Ascending aorta (tissue), 2 donors: ENCODE measurements around the gene OTOP1. TPM values are rescaled to one million over a fixed set of nuclear protein-coding genes. Genes with fewer than 3 reads are reported as not detected.
"Not testable (repeated sequence)": the region's sequence is repeated elsewhere in the genome, so short reads cannot be mapped to it uniquely, and the experiment has no call there.

Experiments
- DNase-seq, 2 donors: peaks; one replicate each; pipeline ENCODE4 v3.0.0-alpha.2; 2019; ENCODE audit warnings: low spot score in 2 of 2
- H3K27ac ChIP-seq, 2 donors: fragments of 200-600 bp; sonication (generic); one replicate each; pipeline ENCODE4 v1.5.1; 2016 to 2017; ENCODE audit warnings: mild to moderate bottlenecking in 1 of 2
- H3K27me3 ChIP-seq: fragments of 200-600 bp; sonication (generic); one replicate; pipeline ENCODE4 v1.5.1; 2017
- H3K36me3 ChIP-seq, 2 donors: fragments of 200-600 bp; sonication (generic); one replicate each; pipeline ENCODE4 v1.5.1; 2016
- H3K4me1 ChIP-seq, 2 donors: fragments of 200-600 bp; sonication (generic); one replicate each; pipeline ENCODE4 v1.5.1; 2016 to 2017; ENCODE audit warnings: mild to moderate bottlenecking in 1 of 2
- H3K4me3 ChIP-seq, 2 donors: fragments of 200-600 bp; sonication (generic); one replicate each; pipeline ENCODE4 v1.5.1; 2016 to 2017; ENCODE audit warnings: mild to moderate bottlenecking in 1 of 2
- H3K9me3 ChIP-seq, 2 donors: fragments of 200-600 bp; sonication (generic); one replicate each; pipeline ENCODE4 v1.5.1; 2016
- intact Hi-C: fragments of 100-400 bp; cut with DNase I; formaldehyde crosslinking; loops from one replicate; pipeline ENCODE4 v1.15.1; 2023
- total RNA-seq: library from RNA; depleted of rRNA; stranded (reverse); fragments of >200 nt; gene quantifications from one replicate; pipeline ENCODE4 v1.1.0, GENCODE V29; 2016

Gene OTOP1
- total RNA-seq, 1 donor from 2014 or later: not detected

DNA sequence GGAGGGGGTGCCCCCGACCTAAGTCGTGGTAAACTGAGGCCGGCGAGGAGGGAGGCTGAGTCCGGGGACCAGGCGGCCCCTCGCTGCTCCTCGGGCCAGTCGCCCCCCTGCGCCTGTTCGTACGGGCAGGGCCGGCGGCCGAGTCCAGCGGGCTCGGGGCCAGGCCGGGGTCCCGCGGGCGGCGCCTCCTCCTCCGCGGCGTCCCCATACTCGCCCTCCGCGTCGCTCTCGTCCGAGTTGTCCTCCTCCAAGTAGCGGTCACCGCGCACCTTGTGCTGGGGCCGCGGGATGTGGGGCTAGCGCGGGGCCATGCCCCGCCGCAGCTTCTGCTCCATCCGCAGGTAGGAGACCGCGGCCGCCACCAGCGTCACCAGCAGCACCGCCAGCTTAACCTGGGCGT is 83.4 kb downstream of the OTOP1 start:
- intact Hi-C loops, H3K27ac ChIP-seq, H3K27me3 ChIP-seq, H3K9me3 ChIP-seq, DNase-seq, H3K4me3 ChIP-seq, H3K4me1 ChIP-seq, H3K36me3 ChIP-seq: not testable (repeated sequence)

DNA sequence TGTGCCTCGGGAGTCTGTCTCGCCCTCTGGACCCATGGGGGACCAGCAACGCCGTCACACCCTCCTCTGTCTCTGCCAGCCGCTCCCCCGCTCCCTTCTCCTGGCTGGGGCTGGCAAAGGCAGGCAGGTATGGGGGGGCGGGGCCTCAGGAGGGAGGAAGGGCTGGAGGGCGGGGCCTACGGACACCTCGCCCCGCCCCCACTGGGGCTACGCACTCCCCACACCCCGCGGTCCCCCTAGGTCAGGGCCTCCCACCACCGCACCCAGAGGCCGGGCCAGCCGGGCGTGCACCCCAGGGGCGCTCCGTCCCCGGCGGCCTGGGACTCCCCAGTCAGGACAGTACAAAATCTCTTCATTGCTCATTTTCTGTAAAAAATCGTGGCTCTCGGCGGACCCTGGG is 84.0 kb downstream of the OTOP1 start:
- H3K27me3 ChIP-seq, H3K9me3 ChIP-seq, H3K27ac ChIP-seq, intact Hi-C loops, H3K4me1 ChIP-seq, H3K4me3 ChIP-seq, H3K36me3 ChIP-seq, DNase-seq: not testable (repeated sequence)

DNA sequence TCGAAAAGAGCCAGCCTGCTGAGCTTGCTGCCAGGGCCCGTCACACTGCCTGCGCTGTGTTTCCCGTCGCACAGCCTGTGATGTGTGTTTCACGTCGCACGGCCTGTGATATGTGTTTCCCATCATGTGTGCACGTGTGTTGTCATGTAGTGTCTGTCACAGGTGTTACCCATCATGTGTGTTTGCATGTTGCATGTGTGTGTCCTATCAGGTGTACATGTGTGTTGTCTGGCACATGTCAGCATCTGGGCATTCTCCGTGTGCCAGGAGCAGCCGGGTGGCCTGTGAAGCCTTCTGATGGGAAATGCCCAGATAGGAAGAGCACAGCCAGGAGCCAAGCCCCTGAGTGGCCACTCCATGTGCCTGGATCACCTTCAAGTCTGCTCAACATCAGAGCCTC is 85.5 kb downstream of the OTOP1 start:
- DNase-seq, H3K27me3 ChIP-seq, intact Hi-C loops: not testable (repeated sequence)

More for the DNA sequence above, 85.5 kb downstream of the OTOP1 start:
- not testable (repeated sequence) for H3K36me3 ChIP-seq, H3K4me1 ChIP-seq, H3K4me3 ChIP-seq, H3K9me3 ChIP-seq, H3K27ac ChIP-seq

Other genes with a start within 250 kb of the OTOP1 start
- 0.64 TPM for gene TMEM128, start 21.3 kb upstream of the OTOP1 start, total RNA-seq
- 4.7 TPM for gene LYAR, start 63.2 kb upstream of the OTOP1 start, total RNA-seq
- gene ZBTB49, start 63.3 kb upstream of the OTOP1 start, total RNA-seq: not detected
- not detected for gene NSG1, start 160.2 kb upstream of the OTOP1 start, total RNA-seq